Mucosa of stomach (tissue), 1 donor: ENCODE data around the gene HTR6.
"Not testable (repeated sequence)": the region's sequence is repeated elsewhere in the genome, so short reads cannot be mapped to it uniquely, and the experiment has no call there.

Experiments used
- H3K27me3 ChIP-seq: one replicate; pipeline ENCODE4 v1.7.0; 2013; ENCODE audit warnings: mild to moderate bottlenecking, low read length; ENCODE audit not compliant: control insufficient read depth, insufficient read depth
- H3K36me3 ChIP-seq: one replicate; pipeline ENCODE4 v1.7.0; 2013; ENCODE audit warnings: low read length; ENCODE audit not compliant: control insufficient read depth, insufficient read depth
- H3K4me1 ChIP-seq: one replicate; pipeline ENCODE4 v1.7.0; 2013; ENCODE audit warnings: mild to moderate bottlenecking, low read length; ENCODE audit not compliant: control insufficient read depth, insufficient read depth
- H3K4me3 ChIP-seq: one replicate; pipeline ENCODE4 v1.7.0; 2013; ENCODE audit warnings: low read length
- H3K9ac ChIP-seq: one replicate; pipeline ENCODE4 v1.7.0; 2013; ENCODE audit warnings: mild to moderate bottlenecking, low read length, moderate library complexity
- H3K9me3 ChIP-seq: one replicate; pipeline ENCODE4 v1.7.0; 2013; ENCODE audit warnings: mild to moderate bottlenecking, low read length, moderate library complexity; ENCODE audit not compliant: control insufficient read depth
- donor health status: Pancreatic carcinoma.

HTR6 gene

DNA sequence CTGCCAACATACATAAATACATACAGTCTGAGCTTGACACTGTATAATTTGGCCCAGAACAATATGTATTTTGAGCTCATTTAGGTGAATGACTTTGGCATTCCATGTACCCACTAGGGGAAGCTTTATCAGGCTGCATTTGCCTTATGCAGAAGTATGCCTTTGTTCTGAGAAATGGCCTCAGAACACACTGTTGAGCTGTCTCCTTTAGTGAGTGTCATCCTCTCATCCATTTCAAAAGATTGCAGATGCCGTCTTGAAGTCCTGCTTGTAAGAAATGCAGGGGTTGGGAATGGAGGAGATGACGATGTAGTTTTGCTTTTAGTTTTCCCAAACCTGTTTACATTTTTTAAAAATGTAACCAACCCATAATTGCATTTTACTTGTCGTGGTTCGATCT lies 35.3 kb upstream of the HTR6 start:
- Histone ChIP-seq H3K9ac (no peak overlapping the region), H3K9me3 (no peaks in the 10 kb centered on the region), H3K27me3 (no peaks in the 10 kb centered on the region), H3K4me1 (no peaks in the 10 kb centered on the region), H3K36me3 (no peaks in the 10 kb centered on the region), H3K4me3 (no peak overlapping the region)

DNA sequence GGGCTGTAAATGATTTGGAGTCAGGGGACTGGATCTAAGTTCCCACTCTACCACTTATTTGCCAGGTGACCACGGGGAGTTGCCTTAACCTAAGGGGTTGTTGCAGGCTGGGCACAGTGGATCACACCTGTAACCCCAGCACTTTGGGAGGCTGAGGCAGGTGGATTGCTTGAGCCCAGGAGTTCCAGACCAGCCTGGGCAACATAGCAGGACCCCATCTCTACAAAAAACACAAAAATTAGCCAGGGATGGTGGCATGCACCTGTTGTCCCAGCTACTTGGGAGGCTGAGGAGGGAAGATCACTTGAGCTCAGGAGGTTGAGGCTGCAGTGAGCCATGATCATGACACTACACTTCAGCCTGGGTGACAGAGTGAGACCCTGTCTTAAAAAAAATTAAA lies 34.5 kb upstream of the HTR6 start:
- H3K4me1 ChIP-seq, H3K4me3 ChIP-seq, H3K9me3 ChIP-seq, H3K27me3 ChIP-seq, H3K36me3 ChIP-seq, H3K9ac ChIP-seq: not testable (repeated sequence)

- H3K4me1 ChIP-seq, result no peaks in the 10 kb centered on the region
- H3K4me3 ChIP-seq, result no peak overlapping the region
- no peaks in the 10 kb centered on the region for H3K27me3 ChIP-seq
- H3K36me3 ChIP-seq, result no peaks in the 10 kb centered on the region
- H3K9me3 ChIP-seq, result no peaks in the 10 kb centered on the region
- H3K9ac ChIP-seq, result no peak overlapping the region
These were observed 33.8 kb upstream of the HTR6 start for GRCh38 chr1:19630720-19631395.

DNA sequence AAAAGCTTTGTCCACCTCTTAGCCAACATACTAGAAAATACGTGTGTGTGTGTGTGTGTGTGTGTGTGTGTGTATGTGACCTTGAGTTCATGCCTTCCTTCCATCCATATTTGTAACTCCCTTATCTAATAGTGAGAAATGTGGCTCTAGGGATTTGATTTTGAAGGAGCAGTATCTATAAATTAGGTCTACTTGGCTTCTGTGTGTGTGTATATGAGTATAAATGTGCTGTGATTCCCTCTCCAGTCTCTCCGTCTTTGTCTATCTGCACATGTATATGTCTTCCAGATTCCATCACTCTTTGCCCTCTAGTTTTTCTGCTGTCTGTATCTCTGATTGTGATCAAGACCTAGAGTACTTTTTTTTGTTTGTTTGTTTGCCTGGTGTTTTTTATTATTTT lies 32.5 kb upstream of the HTR6 start:
- H3K4me3 ChIP-seq, result no peak overlapping the region
- no peaks in the 10 kb centered on the region for H3K9me3 ChIP-seq
- H3K4me1 ChIP-seq, result no peaks in the 10 kb centered on the region
- no peaks in the 10 kb centered on the region for H3K36me3 ChIP-seq
- no peak overlapping the region for H3K9ac ChIP-seq
- no peaks in the 10 kb centered on the region for H3K27me3 ChIP-seq

DNA sequence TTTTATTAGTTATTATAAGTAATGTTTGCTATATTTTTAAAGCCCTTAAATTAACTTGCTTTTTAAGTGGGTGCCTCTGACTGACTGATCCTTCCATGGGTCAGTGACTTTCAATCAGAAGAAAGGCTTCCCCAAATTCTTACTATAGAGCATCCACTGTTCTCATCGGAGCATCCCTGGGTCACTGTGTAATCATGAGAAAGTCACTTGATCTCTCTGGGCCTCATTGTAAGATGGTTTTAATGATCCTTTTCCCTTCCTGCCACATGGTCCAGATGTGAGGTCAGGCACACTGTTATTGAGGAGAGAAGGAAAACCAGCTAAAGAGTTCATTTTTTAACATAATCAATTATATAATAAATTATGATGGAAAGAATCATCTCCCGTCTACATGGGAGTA lies 31.6 kb upstream of the HTR6 start:
- Histone ChIP-seq H3K27me3 (no peaks in the 10 kb centered on the region), H3K36me3 (no peaks in the 10 kb centered on the region), H3K9ac (no peak overlapping the region), H3K9me3 (no peaks in the 10 kb centered on the region), H3K4me1 (no peaks in the 10 kb centered on the region), H3K4me3 (no peak overlapping the region)

DNA sequence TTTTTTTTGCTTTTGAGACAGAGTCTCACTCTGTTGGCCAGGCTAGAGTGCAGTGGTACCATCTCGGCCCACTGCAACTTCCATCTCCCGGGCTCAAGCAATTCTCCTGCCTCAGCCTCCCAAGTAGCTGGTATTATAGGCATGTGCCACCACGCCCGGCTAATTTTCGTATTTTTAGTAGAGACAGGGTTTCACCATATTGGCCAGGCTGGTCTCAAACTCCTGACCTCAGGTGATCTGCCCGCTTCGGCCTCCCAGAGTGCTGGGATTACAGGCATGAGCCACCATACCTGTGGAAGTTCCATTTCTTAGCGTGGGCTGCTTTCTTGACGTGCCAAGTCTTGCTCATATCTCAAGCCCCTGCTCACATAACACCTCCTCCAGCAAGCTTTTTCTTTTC lies 29.6 kb upstream of the HTR6 start:
- H3K9me3 ChIP-seq, H3K36me3 ChIP-seq, H3K9ac ChIP-seq, H3K4me3 ChIP-seq, H3K27me3 ChIP-seq: not testable (repeated sequence)
- H3K4me1 ChIP-seq, result peaks cover 12% of the 10 kb centered on the region

GRCh38 chr1:19635646-19636045 lies 29.0 kb upstream of the HTR6 start:
- Histone ChIP-seq H3K27me3 (no peaks in the 10 kb centered on the region), H3K9ac (no peak overlapping the region), H3K4me3 (no peak overlapping the region), H3K36me3 (no peaks in the 10 kb centered on the region), H3K4me1 (peaks cover 18% of the 10 kb centered on the region), H3K9me3 (no peaks in the 10 kb centered on the region)

- H3K9ac ChIP-seq, result no peak overlapping the region
- H3K36me3 ChIP-seq, result no peaks in the 10 kb centered on the region
- no peaks in the 10 kb centered on the region for H3K9me3 ChIP-seq
- no peaks in the 10 kb centered on the region for H3K27me3 ChIP-seq
- no peak overlapping the region for H3K4me3 ChIP-seq
- peaks cover 22% of the 10 kb centered on the region for H3K4me1 ChIP-seq
These were observed 28.6 kb upstream of the HTR6 start for GRCh38 chr1:19636065-19636464.

GRCh38 chr1:19636749-19637148 lies 27.9 kb upstream of the HTR6 start:
- H3K9me3 ChIP-seq, H3K4me3 ChIP-seq, H3K27me3 ChIP-seq, H3K36me3 ChIP-seq, H3K9ac ChIP-seq: not testable (repeated sequence)
- H3K4me1 ChIP-seq, result peaks cover 27% of the 10 kb centered on the region

GRCh38 chr1:19637606-19638005 lies 27.1 kb upstream of the HTR6 start:
- no peaks in the 10 kb centered on the region for H3K9me3 ChIP-seq

DNA sequence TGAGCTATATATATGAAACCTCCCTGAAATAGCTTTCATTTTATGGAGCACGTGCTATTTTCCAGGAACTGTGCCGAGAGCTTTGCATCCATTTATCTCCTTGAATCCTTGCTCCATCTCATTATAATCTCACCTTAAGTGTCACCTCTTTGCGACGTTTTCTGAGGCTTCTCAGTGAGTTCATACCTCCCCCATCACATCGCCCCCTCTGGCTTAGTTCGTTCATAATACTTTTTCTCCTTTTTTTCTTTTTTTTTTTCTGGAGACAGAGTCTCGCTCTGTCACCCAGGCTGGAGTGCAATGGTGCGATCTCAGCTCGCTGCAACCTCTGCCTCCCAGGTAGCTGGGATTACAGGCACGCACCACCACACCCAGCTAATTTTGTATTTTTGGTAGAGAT lies 25.4 kb upstream of the HTR6 start:
- not testable (repeated sequence) for H3K9ac ChIP-seq, H3K4me3 ChIP-seq, H3K9me3 ChIP-seq, H3K27me3 ChIP-seq, H3K36me3 ChIP-seq
- H3K4me1 ChIP-seq, result peaks cover 39% of the 10 kb centered on the region

More at GRCh38 chr1:19637606-19638005, 27.1 kb upstream of the HTR6 start:
- Histone ChIP-seq H3K36me3 (no peaks in the 10 kb centered on the region), H3K27me3 (no peaks in the 10 kb centered on the region), H3K4me3 (no peak overlapping the region), H3K9ac (no peak overlapping the region), H3K4me1 (peaks cover 30% of the 10 kb centered on the region)

DNA sequence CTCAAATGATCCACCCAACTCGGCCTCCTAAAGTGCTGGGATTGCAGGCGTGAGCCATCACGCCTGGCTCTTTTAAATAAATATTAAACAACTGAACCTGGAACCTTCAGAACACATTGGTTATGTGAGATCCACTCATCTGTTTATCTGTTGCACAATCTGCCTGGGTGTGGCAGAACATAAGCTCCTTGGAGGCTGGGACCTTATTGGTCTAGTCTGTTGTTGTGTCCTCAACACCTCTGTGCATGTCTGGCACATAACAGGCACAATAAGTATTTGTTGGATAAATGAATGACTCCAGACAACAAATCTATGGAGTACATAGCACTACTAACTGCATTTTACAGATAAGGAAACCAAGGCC lies 24.7 kb upstream of the HTR6 start:
- no peaks in the 10 kb centered on the region for H3K36me3 ChIP-seq
- H3K4me3 ChIP-seq, result no peak overlapping the region
- H3K4me1 ChIP-seq, result peaks cover 39% of the 10 kb centered on the region
- no peaks in the 10 kb centered on the region for H3K27me3 ChIP-seq
- no peaks in the 10 kb centered on the region for H3K9me3 ChIP-seq
- peak overlapping the region; percentile 26 for H3K9ac ChIP-seq
